GM19099 (cell line): ENCODE measurements around the gene WDR6.

Experiments used
- POLR2A ChIP-seq: IDR thresholded peaks from 3 replicates; pipeline ENCODE4 v1.6.1; 2011; ENCODE audit warnings: low read depth; ENCODE audit not compliant: insufficient read length; ENCODE audit errors: extremely low read depth

Gene WDR6

DNA sequence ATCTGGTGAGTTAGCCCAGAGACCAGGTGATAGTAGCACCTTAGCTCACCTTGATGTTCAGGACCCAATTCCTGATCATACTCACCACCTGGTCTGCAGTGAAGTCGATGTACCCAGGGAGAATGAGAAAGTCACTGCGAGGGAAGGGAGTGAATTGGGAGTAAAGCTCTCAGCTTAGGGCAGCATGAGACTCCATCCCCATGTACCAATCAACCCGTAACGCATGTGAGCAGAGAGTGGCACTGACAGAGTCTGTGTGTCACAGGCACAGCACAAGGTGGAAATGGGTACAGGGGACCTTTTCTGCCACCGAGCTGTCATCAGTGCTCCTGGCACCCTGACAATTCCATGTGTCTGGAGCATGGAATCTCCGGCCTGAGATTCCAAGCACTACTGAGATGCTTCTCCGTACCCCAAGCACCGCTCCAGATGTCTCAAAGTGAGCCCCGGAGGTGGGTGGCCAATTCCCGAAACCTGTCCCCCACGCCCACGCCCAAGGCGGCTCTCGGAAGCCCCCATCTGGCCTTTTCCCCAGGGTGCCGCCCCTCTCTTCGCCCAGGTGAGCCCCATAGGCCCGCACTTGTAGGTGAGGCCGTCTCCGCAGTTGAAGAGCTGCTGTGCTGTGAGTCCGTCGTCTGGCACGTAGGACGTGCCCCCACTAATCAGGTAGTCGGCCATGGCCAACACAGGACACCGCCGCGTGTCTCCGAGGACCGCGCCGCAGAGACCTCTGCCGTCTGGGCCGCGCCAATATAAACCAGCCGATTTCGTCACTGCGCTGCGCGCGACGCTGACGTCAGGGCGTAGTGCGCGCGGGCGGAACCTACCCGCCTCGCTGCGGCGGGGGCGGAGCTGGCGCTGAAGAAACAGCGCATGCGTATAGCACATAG, 21.7 kb downstream of the WDR6 start, which contains the start of gene IMPDH2:
Gene IMPDH2 (minus strand): TSS at position 726 of the 890 bp plus-strand sequence. CDS start 48 bp downstream, at position 678.
- TF ChIP-seq POLR2A, result peak; percentile 100

DNA sequence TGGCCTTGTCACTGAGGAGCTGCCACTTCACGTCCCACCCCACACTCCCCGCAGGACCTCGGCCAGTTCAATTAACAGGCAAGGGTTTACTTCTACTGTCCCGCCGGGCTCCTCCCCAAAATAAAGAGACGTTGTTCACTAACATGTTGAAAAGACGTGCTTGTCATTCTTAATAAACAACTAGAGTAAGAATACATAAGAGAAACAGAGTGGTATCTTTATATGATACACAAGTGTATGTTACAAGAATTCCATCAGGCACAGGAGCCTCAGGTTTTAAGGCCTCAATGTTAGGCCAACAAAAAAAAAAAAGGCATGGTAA, 22.3 kb downstream of the WDR6 start:
- no peak for TF ChIP-seq POLR2A

DNA sequence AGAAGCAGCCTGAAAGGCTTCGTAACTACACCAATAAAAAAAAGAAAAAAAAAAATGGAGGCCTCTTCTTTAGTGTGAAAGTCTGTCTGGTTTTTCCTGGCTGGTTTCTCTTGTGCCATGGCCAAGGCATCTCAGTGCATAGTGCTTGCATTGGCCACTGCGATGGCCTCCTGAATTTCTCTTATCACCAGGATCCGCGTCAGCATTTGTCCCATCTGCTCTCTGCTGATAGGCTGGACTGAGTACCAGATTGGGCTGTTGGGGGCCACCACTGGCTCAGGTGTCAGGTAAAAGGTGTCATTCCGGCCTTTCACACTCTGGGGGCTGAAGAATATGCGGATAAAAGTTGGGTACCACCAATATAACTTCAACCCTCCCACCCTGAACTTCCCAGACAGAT, 23.1 kb downstream of the WDR6 start:
- no peak for TF ChIP-seq POLR2A

DNA sequence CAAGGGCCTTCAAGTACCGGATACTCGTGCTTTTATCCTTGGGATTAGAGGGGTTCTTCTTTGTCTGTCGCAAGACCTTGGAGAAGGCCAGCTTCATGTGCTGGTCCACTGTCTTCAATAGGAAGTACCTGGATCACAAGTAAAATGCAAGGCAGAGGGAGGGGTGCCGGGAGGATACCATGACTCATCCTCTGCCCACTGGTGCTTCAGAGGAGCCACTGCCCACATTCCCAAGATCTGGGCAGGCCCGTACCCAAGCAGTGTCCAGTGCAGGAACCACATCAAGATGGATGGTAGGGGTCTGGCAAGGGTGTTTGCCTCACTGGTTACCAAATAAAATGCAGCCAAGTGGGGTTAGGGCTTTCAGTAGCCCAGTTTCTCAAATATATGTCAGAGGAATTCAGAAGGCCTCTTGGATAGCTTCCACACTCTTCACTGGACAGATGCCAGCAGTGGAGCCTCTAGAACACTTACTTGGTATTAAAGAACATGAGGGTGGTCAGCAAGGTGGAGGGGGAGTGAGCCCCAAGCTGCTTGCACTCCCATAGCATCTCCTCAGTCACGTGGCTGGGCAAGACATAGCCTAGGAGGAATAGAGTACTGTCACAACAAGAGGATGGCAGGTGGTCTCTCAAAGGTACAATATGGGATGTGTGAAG, 25.6 kb downstream of the WDR6 start:
- no peak for TF ChIP-seq POLR2A

DNA sequence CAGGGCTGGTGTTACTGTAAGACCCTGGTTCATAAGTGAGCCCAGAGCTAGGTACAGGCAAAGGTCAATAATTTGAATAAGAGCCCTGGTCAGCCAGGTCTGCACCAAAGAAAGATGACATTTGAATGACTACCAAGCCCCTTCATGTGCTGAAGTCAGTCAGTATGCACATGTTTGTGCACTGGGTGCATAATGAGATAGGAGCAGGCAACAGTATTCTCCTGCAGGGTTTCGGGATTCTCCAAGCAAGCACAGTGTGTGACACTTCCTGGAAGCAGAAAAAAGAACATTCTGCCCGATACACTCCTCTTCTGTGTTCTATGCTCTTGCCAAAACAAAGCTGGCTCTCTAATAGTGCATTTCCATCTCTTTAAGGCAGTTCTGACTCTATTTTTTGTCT, 27.5 kb downstream of the WDR6 start:
- TF ChIP-seq POLR2A, result no peak

DNA sequence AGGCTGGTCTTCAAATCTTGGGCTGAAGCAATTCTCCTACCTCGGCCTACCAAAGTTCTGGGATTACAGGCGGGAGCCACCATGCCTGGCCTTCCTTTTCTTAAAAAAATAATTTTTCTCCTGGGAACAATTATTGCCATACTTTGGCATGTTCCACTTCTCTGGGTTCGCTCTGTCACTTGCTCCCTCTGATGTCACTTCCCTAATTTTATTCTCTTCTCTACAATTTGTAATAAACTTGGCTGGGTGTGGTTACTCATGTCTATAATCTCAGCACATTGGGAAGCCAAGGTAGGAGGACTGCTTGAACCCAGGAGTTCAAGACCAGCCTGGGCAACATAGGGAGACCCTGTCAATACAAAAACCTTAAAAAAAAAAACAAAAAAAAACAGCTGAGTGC, 28.1 kb downstream of the WDR6 start:
- TF ChIP-seq POLR2A, result no peak

DNA sequence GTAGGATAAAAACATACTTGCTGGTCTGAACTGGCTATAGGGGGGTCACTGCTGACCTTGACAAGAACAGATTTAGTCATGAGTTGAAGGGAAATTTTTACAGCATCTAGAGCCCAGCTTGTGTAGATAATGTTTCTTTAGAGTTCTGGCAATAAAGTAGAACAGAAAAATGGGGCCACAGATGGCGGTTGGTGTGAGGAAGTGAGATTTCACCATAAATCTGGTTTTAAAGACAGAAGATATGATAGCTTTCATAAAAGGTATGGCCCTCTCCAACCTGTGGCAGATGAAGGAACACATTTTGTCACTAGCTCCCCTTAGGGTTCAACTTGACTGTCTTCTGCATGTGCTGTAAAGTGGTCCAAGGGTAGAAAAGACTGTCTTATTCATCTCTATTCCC, 46.4 kb downstream of the WDR6 start:
- no peak for TF ChIP-seq POLR2A

DNA sequence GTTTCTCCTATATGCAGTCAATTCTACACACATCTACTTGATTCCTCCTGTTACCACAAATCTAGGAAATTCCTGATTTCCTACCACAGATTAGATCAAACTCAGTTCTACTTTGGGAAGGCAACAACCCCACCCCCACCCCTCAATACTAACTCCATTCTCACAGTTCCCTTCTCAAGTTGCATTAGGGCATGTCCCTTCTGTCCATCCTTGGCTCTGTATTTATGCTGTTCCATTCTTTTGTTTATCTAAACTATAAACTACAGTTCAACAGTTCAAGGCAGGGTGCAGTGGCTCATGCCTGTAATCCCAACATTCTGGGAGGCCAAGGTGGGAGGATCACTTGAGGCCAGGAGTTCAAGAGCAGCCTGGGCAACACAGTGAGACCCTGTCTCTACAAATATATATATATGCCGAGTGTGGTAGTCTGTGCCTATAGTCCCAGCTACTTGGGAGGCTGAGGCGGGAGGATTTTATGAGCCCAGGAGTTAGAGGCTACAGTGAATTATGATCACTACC, 47.2 kb downstream of the WDR6 start:
- TF ChIP-seq POLR2A, result no peak

DNA sequence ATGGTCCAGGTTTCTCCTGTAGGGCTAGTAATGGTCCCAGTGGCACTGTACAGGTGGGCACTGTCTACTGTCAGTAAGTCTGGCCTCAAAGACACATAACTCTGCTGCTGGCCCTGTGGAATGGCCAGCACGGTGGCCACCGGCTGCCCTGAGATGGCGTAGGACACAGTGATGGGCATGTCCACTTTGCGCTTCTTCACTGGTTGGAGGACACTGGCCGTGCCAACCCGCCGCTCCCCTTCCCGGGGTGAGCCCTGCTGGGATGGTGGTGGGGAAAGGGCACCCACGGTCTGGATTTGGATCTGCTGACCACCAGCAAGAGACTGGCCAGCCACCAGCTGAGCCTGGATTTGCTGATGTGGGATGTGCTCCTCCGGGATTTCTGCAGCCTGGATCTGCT, 50.1 kb downstream of the WDR6 start:
- no peak for TF ChIP-seq POLR2A

DNA sequence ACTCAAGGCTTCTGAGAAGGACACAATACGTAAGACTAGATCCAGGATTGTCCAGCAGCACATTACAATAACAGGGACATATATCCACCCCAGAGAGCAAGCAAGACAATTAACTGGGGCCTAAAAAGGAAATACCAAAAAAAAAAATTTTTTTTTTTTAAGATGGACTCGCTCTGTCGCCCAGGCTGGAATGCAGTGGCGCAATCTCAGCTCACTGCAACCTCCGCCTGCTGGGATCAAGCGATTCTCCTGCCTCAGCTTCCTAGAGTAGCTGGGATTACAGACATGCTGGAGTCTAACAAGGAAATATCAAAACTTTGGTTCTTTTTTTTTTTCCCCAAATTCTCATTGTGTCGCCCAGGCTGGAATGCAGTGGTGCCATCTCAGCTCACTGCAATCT, 50.8 kb downstream of the WDR6 start:
- TF ChIP-seq POLR2A, result no peak
